Stimulated activated CD8-positive, alpha-beta memory T cell treated with anti-CD3 and anti-CD28 coated beads, Interleukin-4, amount 100 ng/mL, for 1 hour (primary cell): ENCODE measurements around the gene FRMD1.

Source experiments
- DNase-seq, 2 donors: peaks; one replicate each; pipeline ENCODE4 v3.0.0-alpha.2; 2020; ENCODE audit warnings: low read depth in 2 of 2, low spot score in 1 of 2

FRMD1 gene

GRCh38 chr6:168045706-168046620 is 33.0 kb downstream of the FRMD1 start:
- DNase-seq = no peak

DNA sequence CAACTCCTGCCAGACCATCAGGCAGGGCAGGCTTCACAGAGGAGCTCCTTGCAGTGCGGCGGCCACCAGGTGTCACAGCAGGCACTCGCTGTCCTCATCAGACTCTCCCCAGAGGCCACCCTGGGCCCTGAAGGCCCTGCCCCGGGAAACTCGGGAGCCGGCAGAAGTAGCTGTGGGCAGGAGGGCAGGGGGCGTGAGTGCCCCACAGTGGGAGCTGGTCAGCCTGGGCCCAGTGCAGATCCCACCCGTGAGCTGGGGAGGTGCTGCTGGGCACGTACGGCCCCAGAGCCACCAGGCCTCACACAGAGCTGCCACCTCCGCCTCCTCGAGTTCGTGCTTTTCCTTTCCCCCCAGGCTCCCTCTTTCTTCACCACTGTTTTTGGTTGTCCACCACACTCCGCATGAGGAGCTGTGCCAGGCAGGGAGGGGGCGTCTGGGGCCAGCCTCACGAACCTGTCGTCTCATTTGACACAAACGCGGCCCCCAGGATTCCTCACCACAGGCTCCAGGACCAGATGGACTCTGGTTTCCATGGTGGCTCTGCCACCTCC is 33.8 kb downstream of the FRMD1 start:
- DNase-seq = no peak

- DNase-seq = no peak
Observed at GRCh38 chr6:168044521-168045130, 34.4 kb downstream of the FRMD1 start.

- DNase-seq = no peak
Observed at GRCh38 chr6:168043848-168044415, 35.1 kb downstream of the FRMD1 start.

GRCh38 chr6:168043193-168043847 is 35.7 kb downstream of the FRMD1 start:
- no peak for DNase-seq

GRCh38 chr6:168042426-168043192 is 36.4 kb downstream of the FRMD1 start:
- DNase-seq = no peak

- no peak for DNase-seq
Observed at GRCh38 chr6:168041928-168042327, 37.1 kb downstream of the FRMD1 start.

- DNase-seq = no peak
Observed at GRCh38 chr6:168040856-168041496, 38.0 kb downstream of the FRMD1 start.

- DNase-seq = no peak
Observed at GRCh38 chr6:168039849-168040248, 39.2 kb downstream of the FRMD1 start.

- no peak for DNase-seq
Observed at GRCh38 chr6:168039301-168039700, 39.7 kb downstream of the FRMD1 start.

DNA sequence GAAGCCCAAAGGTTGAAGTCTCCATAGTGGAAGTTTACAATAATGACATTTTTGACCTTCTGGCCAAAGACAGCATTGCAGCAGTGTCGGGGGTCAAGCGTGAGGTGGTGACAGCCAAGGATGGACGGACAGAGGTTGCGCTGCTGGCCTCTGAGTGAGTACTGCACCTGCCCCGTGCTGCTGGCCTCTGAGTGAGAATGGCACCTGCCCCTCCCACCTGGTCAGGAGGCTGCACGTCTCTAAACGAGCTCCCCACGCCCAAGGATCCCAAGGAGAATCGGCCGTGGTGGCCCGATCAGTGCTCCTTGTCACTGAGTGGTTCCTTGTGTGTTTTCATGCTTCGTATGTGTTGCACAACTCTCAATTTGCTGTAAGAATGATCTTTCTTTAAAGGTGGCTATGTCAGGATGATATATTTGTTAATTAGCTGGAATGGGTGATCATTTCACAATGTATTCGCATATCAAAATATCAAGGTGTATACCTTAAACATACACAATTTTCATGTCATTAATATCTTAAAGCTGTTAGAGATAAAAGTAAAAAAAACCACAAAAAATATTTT is 40.4 kb downstream of the FRMD1 start:
- DNase-seq = no peak

GRCh38 chr6:168037856-168038255 is 41.2 kb downstream of the FRMD1 start:
- no peak for DNase-seq

DNA sequence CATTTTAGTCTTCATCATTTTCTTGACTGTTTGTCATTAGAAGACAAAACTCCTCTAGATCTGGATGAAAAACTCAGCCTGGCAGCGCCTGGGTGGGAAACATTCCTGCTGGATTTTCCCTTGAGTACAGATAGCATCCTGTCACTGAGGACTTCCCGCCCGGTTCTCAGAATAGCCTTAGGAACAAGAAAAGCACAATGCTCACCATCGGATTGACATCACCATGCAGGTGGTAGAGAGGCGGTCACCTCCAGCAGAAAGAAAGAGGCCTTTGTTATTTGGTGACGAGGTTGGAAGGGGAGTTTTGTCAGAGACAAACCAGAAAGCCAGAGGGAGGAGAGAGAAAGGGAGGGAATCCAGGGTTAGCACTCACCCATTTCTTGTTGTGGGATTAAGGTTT is 41.8 kb downstream of the FRMD1 start:
- no peak for DNase-seq

GRCh38 chr6:168035661-168036545 is 43.1 kb downstream of the FRMD1 start:
- DNase-seq = no peak

- no peak for DNase-seq
Observed at GRCh38 chr6:168035098-168035660, 43.8 kb downstream of the FRMD1 start.

GRCh38 chr6:168034537-168034936 is 44.5 kb downstream of the FRMD1 start:
- no peak for DNase-seq

DNA sequence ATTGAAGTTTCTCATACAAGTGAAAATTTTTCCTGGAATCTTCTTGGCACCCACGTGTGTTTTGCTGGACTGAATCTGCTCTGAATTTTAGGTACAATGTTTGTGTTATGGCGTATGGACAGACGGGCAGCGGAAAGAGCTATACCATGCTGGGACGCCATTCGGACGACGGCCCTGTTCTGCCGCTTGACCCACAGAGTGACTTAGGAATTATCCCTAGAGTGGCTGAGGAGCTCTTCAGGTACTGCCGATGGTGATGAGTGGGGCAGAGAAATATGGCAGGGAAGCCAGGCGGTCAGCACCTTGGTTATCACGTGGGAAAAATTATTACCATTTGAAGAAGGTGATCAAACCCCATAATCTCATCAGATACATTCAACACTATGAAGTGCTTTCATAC is 45.2 kb downstream of the FRMD1 start:
- DNase-seq = no peak

DNA sequence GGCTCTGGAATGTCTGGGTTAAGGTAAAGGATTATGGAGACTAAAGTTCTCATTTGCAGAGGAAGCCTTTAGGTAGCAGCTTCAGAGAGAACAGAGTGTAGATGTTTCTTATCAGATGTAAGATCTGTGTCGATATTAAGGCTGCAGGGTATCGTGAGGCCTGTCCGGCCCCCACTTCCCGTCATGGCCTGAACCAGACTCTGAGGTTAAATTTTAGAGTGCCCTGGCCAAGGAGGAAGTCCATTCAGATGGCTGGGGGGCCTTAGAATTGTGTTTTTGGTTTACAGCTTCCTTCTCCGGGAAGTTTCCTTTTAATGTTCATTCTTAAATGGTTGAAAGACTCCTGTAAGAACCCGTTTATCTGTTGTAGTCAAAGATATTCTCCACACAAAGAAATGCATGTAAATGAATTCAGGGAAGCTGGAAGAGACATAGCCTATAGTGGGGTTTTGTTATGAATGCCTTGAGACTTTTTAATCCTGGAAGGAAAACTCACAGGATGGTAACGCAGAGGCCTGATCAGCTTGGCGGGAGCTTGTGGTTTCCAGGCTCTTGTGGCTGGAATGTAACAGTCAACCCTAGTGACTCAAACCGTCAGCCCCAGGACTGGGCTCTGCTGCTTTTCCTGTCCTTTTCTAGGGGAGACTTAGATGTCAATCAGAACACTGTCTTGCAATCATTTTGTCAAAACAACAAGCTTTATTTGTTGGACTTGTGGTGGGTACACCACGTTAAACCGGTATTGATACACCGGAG is 46.8 kb downstream of the FRMD1 start:
- no peak for DNase-seq
